Brain microvascular endothelial cell (primary cell): Measurements from ENCODE around the gene PHACTR1.

ENCODE experiments used
- DNase-seq: peaks from one replicate; pipeline ENCODE4 v3.0.0-alpha.2; 2020
- H3K27ac ChIP-seq: fragments of 250-450 bp; sonication (Bioruptor Pico); 2 replicates; pipeline ENCODE4 v1.5.1; 2020; ENCODE audit warnings: mild to moderate bottlenecking, moderate library complexity
- H3K27me3 ChIP-seq: fragments of 250-450 bp; sonication (Bioruptor Pico); replicated peaks from 2 replicates; pipeline ENCODE4 v1.5.1; 2020; ENCODE audit warnings: mild to moderate bottlenecking
- H3K36me3 ChIP-seq: fragments of 250-450 bp; sonication (Bioruptor Pico); replicated peaks from 2 replicates; pipeline ENCODE4 v1.5.1; 2020; ENCODE audit warnings: mild to moderate bottlenecking
- H3K4me3 ChIP-seq: 2 replicates; pipeline ENCODE4 v1.5.1; 2011; ENCODE audit warnings: low read depth, mild to moderate bottlenecking, control low read depth, low read length, moderate library complexity
- in situ Hi-C: cut with HindIII; loops from 2 replicates; pipeline ENCODE4 v1.10.0; 2017; ENCODE audit warnings: low sequenced_read_pairs, low pct_ligation_motif_present
- TF ChIP-seq, protein P1 (sequence below): IDR thresholded peaks from 2 replicates; pipeline ENCODE4 v1.5.1; 2011; ENCODE audit warnings: low read depth, mild to moderate bottlenecking, moderate library complexity, low read length, control low read depth, inconsistent platforms; ENCODE audit errors: missing control alignments

PHACTR1 gene

DNA sequence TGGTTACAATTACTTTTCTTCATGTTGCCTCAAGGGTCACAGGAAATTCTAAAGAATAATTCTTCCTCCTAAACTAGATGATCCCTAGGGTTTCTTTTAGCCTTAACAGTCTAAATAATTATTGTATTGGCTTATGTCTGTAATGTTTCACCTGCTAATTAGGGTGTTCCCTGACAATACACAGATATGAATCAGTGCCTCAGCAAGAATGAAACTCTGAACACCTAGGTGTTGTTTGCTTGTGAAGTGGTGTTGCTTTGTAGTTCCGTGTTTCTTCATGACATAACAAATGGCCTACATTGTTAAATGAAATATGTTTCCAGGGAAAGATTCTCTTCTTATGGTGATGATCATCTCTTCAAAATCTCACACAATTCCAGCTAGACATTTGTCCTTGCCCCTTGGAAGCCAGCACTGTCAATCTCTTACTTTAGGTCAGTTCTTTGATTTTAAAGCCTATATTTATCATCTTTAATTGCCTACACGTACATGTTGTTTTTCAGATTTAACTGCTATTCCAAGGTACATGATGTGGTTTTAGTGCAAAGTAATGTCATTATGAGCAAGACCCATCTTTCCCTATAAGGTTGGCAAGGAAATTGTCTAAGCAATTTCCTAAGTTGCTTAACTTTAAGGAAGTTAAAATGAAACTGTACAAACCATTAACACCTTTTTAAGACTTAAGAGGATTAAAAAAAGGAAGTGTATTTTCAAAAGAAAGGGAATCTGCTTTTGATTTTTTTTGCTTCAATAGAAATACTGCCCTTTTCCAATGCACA lies 499.9 kb downstream of the PHACTR1 start:
- no peak for DNase-seq
- H3K27ac ChIP-seq: no peak overlapping the region

DNA sequence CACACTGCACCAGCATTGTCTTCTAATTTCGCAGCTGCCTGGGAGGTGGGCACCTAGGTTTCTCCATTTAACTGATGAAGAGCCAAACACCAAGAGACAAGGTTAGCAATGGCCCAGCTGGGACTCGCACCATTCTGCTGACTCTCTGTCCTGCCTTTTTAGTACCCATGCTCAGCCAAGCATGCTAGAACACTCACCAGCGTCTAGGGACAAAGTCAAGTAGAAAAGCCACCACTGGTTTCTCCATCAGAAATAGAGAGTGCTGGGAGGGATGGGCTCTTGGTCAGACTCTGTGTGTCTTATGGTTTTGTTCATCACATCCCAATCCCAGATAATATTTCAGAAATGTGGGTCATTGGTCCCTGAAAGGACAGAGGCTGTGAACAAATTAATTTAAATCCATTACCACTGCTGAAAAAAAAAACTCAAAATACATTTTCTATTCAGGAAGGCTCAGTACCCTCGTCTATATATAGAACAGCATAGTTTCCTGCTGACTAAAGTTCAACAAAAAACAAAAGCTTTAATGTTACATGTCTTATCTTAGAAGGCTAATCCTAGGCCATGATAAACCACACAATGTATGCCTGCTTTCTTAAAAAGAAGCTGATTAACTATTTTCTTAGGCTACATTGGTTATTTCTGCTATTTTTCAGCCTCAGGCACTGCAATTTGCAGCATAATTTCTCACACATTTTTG lies 500.8 kb downstream of the PHACTR1 start:
- Histone ChIP-seq H3K36me3 (no peaks in the 10 kb centered on the region), H3K4me3 (no peak overlapping the region), H3K27me3 (no peaks in the 10 kb centered on the region), H3K27ac (no peak overlapping the region)
- no peak for DNase-seq
- in situ Hi-C loops: no loop called here
- TF ChIP-seq, protein P1, sequence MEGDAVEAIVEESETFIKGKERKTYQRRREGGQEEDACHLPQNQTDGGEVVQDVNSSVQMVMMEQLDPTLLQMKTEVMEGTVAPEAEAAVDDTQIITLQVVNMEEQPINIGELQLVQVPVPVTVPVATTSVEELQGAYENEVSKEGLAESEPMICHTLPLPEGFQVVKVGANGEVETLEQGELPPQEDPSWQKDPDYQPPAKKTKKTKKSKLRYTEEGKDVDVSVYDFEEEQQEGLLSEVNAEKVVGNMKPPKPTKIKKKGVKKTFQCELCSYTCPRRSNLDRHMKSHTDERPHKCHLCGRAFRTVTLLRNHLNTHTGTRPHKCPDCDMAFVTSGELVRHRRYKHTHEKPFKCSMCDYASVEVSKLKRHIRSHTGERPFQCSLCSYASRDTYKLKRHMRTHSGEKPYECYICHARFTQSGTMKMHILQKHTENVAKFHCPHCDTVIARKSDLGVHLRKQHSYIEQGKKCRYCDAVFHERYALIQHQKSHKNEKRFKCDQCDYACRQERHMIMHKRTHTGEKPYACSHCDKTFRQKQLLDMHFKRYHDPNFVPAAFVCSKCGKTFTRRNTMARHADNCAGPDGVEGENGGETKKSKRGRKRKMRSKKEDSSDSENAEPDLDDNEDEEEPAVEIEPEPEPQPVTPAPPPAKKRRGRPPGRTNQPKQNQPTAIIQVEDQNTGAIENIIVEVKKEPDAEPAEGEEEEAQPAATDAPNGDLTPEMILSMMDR: no peak

More for the DNA sequence above, 499.9 kb downstream of the PHACTR1 start:
- in situ Hi-C loops: no loop called here
- no peaks in the 10 kb centered on the region for H3K36me3 ChIP-seq
- no peak overlapping the region for H3K4me3 ChIP-seq
- H3K27me3 ChIP-seq: no peaks in the 10 kb centered on the region
- TF ChIP-seq, protein P1: no peak

DNA sequence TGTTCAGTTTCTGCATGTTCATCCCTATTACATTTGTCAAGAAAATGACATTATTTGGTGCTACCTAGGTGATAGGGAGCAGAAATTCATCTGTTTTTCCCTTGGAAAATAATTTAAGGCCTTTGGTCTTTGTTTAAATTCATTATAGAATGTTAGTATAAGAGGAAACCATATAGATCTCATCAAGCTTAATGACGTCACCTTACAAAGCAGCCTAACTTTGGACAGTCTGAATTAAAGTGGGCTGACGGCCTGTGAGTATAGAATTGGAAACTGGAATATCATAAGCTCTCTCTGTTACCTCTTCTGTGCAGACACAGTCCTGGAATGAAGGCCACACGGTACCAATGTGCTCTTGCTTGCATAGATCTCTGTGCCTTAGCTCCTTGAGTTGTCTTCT lies 503.7 kb downstream of the PHACTR1 start:
- no peak for DNase-seq
- H3K27me3 ChIP-seq: no peaks in the 10 kb centered on the region
- no peak overlapping the region for H3K4me3 ChIP-seq
- TF ChIP-seq, protein P1: no peak
- no peak overlapping the region for H3K27ac ChIP-seq
- no peaks in the 10 kb centered on the region for H3K36me3 ChIP-seq
- in situ Hi-C loops: no loop called here

DNA sequence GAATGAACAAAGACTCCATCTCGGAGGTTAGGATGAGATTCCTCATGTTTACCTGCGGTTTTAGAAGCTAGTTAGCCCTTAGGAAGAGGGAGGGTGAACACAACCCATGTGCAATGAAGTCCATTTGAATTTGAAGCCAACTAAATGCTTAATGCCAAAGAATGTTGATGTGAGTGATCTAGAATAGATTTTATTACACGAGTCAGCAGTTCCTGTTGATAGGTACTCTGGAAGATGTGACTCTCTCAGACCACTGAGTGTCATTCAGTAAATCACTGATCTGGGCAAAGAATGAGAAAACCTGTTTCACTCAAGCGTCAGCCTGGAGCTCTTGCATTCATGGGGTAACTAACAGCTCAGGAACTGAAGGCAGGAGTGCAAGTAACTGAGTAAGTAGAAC lies 505.5 kb downstream of the PHACTR1 start:
- in situ Hi-C loops: no loop called here
- DNase-seq: no peak
- Histone ChIP-seq H3K27ac (no peak overlapping the region), H3K4me3 (no peak overlapping the region), H3K27me3 (no peaks in the 10 kb centered on the region), H3K36me3 (no peaks in the 10 kb centered on the region)
- TF ChIP-seq, protein P1: no peak

DNA sequence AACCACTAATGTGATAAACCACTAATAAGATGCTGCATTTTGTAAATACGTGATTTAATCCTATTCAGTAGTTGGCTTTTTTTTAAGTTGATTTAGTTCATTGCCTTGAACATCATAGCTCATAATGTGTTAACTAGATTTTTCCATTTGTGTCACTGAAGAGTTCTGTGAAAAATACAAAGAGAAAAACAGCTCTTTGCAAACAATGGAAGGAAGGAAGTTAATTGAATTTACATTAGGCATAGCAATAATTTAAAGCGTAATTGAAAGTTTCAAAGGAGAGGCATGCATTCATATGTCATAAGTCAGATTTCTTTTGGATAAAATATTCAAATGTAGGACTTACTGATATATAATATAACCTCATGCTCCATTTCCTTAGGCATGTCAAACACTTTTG lies 509.5 kb downstream of the PHACTR1 start:
- DNase-seq: no peak
- Histone ChIP-seq H3K36me3 (no peaks in the 10 kb centered on the region), H3K27ac (no peak overlapping the region), H3K4me3 (no peak overlapping the region), H3K27me3 (no peaks in the 10 kb centered on the region)
- in situ Hi-C loops: no loop called here
- TF ChIP-seq, protein P1: no peak
